ENCODE data around the gene ZBTB48. TPM values are rescaled to one million over a fixed set of nuclear protein-coding genes. Genes with fewer than 3 reads are reported as not detected.

ZBTB48 gene
- total and polyA plus RNA-seq, 2 donors (not counting 1 experiment from before 2014, with no cell fraction given): 5.7 to 16.0 TPM

DNA sequence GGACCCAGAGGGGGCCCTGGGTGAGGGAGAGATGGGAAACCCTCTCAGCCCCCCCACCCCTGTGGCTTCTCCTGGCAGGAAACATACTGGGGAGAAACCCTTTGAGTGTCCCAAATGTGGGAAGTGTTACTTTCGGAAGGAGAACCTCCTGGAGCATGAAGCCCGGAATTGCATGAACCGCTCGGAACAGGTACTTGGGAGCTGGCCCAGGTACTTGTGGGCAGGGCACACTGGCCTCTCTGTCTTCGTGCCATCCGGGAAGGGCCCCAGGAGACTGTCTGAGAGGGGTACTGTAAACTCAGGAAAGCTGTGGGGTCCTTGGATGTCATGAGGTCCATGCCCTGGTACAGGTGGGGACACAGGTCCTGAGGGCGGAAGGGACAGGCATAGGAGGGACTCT is 6.0 kb downstream of the ZBTB48 start:
- Histone ChIP-seq H3K79me2 (ENCODE audit: control insufficient read depth, insufficient read depth, low read length) (peaks cover under 1% of the 10 kb centered on the region), H3K9me3 (ENCODE audit: control insufficient read depth, insufficient read depth, low read depth, low read length) (no peaks in the 10 kb centered on the region), H4K20me1 (ENCODE audit: control insufficient read depth, extremely low read depth, insufficient read depth, low read length) (no peaks in the 10 kb centered on the region), H3K4me1 (ENCODE audit: control insufficient read depth, extremely low read depth, insufficient read depth, low read length) (peaks cover 3% of the 10 kb centered on the region), H2AFZ (ENCODE audit: low read length) (no peak overlapping the region), H3K4me3 (replicated peaks in 1 of 4; ENCODE audit: control extremely low read depth in 1 of 4, insufficient read depth in 1 of 4, low read depth in 3 of 4, low read length in 4 of 4) (no peak overlapping the region), H3K4me2 (ENCODE audit: extremely low read depth, insufficient read depth, low read length) (no peak overlapping the region), H3K9ac (ENCODE audit: insufficient read depth, low read length) (no peak overlapping the region), H3K27me3 (ENCODE audit: control insufficient read depth, insufficient read depth, low read length) (no peaks in the 10 kb centered on the region), H3K27ac (ENCODE audit: insufficient read depth, low read length) (no peak overlapping the region), H3K36me3 (ENCODE audit: control insufficient read depth, insufficient read depth, low read length) (peaks cover 9% of the 10 kb centered on the region)
- no peak for DNase-seq (ENCODE audit: low read depth in 2 of 2)
- no peak for TF ChIP-seq EZH2 (IDR thresholded peaks at IDR 0.05; ENCODE audit: low read length, missing control alignments)
- TF ChIP-seq, protein P1, sequence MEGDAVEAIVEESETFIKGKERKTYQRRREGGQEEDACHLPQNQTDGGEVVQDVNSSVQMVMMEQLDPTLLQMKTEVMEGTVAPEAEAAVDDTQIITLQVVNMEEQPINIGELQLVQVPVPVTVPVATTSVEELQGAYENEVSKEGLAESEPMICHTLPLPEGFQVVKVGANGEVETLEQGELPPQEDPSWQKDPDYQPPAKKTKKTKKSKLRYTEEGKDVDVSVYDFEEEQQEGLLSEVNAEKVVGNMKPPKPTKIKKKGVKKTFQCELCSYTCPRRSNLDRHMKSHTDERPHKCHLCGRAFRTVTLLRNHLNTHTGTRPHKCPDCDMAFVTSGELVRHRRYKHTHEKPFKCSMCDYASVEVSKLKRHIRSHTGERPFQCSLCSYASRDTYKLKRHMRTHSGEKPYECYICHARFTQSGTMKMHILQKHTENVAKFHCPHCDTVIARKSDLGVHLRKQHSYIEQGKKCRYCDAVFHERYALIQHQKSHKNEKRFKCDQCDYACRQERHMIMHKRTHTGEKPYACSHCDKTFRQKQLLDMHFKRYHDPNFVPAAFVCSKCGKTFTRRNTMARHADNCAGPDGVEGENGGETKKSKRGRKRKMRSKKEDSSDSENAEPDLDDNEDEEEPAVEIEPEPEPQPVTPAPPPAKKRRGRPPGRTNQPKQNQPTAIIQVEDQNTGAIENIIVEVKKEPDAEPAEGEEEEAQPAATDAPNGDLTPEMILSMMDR (conservative IDR thresholded peaks at IDR 0.05 in 1 of 2, IDR thresholded peaks at IDR 0.05 in 1 of 2; ENCODE audit: low read depth in 1 of 2, low read length in 2 of 2): no peak

DNA sequence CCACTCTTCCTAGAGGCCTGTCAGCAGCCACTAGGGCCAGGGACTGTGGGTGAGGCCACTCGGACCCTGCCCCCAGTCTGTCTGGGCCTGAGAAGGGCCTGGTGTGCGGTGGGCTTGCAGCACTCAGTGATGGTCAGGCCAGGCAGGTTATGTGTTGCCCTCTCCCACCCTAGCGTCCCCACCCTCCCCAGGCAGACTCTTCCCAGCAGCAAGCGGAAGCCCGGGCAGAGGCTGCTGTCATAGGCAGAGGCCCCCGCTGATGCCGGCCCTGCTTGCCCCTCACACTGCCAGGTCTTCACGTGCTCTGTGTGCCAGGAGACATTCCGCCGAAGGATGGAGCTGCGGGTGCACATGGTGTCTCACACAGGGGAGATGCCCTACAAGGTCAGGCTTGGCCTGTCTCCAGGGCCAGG is 6.6 kb downstream of the ZBTB48 start:
- H3K79me2 ChIP-seq (ENCODE audit: control insufficient read depth, insufficient read depth, low read length): no peaks in the 10 kb centered on the region
- H3K4me1 ChIP-seq (ENCODE audit: control insufficient read depth, extremely low read depth, insufficient read depth, low read length): no peaks in the 10 kb centered on the region
- no peaks in the 10 kb centered on the region for H3K9me3 ChIP-seq (ENCODE audit: control insufficient read depth, insufficient read depth, low read depth, low read length)
- no peak for DNase-seq (ENCODE audit: low read depth in 2 of 2)
- no peak overlapping the region for H3K9ac ChIP-seq (ENCODE audit: insufficient read depth, low read length)
- no peak overlapping the region for H3K4me3 ChIP-seq (replicated peaks in 1 of 4; ENCODE audit: control extremely low read depth in 1 of 4, insufficient read depth in 1 of 4, low read depth in 3 of 4, low read length in 4 of 4)
- no peak overlapping the region for H2AFZ ChIP-seq (ENCODE audit: low read length)
- no peak overlapping the region for H3K27ac ChIP-seq (ENCODE audit: insufficient read depth, low read length)
- no peak for TF ChIP-seq EZH2 (IDR thresholded peaks at IDR 0.05; ENCODE audit: low read length, missing control alignments)
- TF ChIP-seq, protein P1 (conservative IDR thresholded peaks at IDR 0.05 in 1 of 2, IDR thresholded peaks at IDR 0.05 in 1 of 2; ENCODE audit: low read depth in 1 of 2, low read length in 2 of 2): no peak
- no peaks in the 10 kb centered on the region for H4K20me1 ChIP-seq (ENCODE audit: control insufficient read depth, extremely low read depth, insufficient read depth, low read length)
- no peaks in the 10 kb centered on the region for H3K27me3 ChIP-seq (ENCODE audit: control insufficient read depth, insufficient read depth, low read length)
- no peak overlapping the region for H3K4me2 ChIP-seq (ENCODE audit: extremely low read depth, insufficient read depth, low read length)
- H3K36me3 ChIP-seq (ENCODE audit: control insufficient read depth, insufficient read depth, low read length): peaks cover 9% of the 10 kb centered on the region

DNA sequence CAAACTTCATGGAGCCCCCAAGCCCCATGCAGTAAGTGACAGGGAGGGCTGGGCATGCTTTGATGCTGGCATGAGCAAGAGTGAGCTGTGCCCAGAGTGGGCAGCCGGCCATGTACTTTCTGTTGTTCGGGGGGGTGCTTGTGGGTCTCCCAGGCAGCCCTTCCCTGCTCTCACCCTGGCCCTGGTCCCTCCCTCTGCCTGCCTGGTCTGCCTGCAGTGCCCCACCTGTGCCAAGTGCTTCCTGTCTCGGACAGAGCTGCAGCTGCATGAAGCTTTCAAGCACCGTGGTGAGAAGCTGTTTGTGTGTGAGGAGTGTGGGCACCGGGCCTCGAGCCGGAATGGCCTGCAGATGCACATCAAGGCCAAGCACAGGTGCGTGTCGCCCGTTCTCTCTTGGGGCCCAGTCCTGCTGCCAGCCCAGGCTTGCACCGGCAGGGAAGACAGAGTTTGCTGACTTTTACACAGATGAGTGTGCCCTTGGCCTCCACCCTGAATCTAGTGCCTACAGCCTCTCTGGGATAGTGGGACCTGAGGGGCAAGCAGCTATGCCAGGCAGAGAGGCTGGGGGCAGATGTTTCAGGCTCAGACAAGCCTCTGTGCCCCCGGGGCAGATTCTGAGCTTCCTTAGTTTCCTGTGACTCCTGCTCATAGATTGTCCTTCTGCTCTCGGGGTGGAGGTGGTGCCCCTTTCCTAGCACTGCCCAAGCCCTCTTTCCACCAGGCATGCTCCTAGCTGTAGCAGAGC is 7.6 kb downstream of the ZBTB48 start:
- H3K4me2 ChIP-seq (ENCODE audit: extremely low read depth, insufficient read depth, low read length): no peak overlapping the region
- no peaks in the 10 kb centered on the region for H3K9me3 ChIP-seq (ENCODE audit: control insufficient read depth, insufficient read depth, low read depth, low read length)
- H3K27ac ChIP-seq (ENCODE audit: insufficient read depth, low read length): no peak overlapping the region
- no peaks in the 10 kb centered on the region for H3K4me1 ChIP-seq (ENCODE audit: control insufficient read depth, extremely low read depth, insufficient read depth, low read length)
- H3K27me3 ChIP-seq (ENCODE audit: control insufficient read depth, insufficient read depth, low read length): no peaks in the 10 kb centered on the region
- peaks cover 2% of the 10 kb centered on the region for H3K79me2 ChIP-seq (ENCODE audit: control insufficient read depth, insufficient read depth, low read length)
- peaks cover 11% of the 10 kb centered on the region for H3K36me3 ChIP-seq (ENCODE audit: control insufficient read depth, insufficient read depth, low read length)
- TF ChIP-seq, protein P1 (conservative IDR thresholded peaks at IDR 0.05 in 1 of 2, IDR thresholded peaks at IDR 0.05 in 1 of 2; ENCODE audit: low read depth in 1 of 2, low read length in 2 of 2): no peak
- TF ChIP-seq EZH2 (IDR thresholded peaks at IDR 0.05; ENCODE audit: low read length, missing control alignments): no peak
- H2AFZ ChIP-seq (ENCODE audit: low read length): no peak overlapping the region
- H4K20me1 ChIP-seq (ENCODE audit: control insufficient read depth, extremely low read depth, insufficient read depth, low read length): no peaks in the 10 kb centered on the region
- H3K9ac ChIP-seq (ENCODE audit: insufficient read depth, low read length): no peak overlapping the region
- DNase-seq (ENCODE audit: low read depth in 2 of 2): peak in 1 of 2 donors; percentile 9
- no peak overlapping the region for H3K4me3 ChIP-seq (replicated peaks in 1 of 4; ENCODE audit: control extremely low read depth in 1 of 4, insufficient read depth in 1 of 4, low read depth in 3 of 4, low read length in 4 of 4)

Data from fibroblast of lung (primary cell).